ENCODE measurements around the gene RBM8A.

The RBM8A gene

DNA sequence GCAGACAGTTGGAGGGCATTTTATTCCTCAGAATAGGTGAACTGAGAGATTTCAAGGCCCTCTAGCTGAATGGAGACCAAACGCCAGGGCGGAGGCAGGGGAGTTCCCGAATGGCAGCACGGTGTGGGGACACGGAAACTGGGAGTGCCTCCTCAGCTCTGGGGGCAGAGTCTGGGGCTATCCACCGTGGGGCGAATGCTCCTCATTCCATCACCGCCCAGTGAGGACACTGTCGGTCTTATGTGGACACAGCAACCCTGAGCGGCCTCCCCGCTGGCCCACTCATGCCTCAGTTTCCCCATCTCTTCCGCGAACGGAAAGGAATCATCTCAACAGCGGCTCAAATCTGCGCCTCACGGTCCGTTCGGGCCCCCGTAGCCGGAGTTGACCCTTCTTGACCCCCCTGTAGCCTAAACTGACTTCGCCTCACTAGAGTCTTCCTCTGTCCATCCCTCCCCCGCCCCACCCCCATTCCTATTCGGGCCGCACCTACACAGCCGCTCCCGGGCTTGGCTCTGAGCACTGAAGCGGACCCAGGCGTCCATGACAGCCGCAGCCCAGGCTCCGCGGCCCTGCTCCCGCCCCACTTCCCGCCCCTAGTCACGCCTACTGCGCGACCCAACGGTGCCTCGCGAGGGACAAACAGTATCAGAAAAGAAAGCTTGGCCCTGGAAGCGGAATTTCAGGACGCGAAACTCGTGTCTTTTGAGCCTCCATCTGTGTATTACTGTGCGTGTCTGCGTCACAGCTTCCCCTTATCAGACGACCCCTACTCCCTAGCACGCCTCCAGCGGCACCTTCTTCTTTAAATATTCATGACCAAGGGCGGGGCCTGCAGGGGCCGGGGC is 8.9 kb downstream of the RBM8A start, which contains the start of gene PEX11B (continued):
- TF ChIP-seq ZBTB10 (tag by site-specific recombination; IDR thresholded peaks at IDR 0.05): no peak
- no peak for TF ChIP-seq ZNF366 (tag by site-specific recombination; conservative IDR thresholded peaks at IDR 0.05)
- no peak for TF ChIP-seq ZNF146 (tag by site-specific recombination; IDR thresholded peaks at IDR 0.05)
- no peak for TF ChIP-seq WT1 (tag by site-specific recombination; IDR thresholded peaks at IDR 0.05)
- TF ChIP-seq, protein P1, sequence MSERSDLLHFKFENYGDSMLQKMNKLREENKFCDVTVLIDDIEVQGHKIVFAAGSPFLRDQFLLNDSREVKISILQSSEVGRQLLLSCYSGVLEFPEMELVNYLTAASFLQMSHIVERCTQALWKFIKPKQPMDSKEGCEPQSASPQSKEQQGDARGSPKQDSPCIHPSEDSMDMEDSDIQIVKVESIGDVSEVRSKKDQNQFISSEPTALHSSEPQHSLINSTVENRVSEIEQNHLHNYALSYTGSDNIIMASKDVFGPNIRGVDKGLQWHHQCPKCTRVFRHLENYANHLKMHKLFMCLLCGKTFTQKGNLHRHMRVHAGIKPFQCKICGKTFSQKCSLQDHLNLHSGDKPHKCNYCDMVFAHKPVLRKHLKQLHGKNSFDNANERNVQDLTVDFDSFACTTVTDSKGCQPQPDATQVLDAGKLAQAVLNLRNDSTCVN (tag by site-specific recombination; optimal IDR thresholded peaks at IDR 0.05): peak; percentile 30
- TF ChIP-seq, protein P2, sequence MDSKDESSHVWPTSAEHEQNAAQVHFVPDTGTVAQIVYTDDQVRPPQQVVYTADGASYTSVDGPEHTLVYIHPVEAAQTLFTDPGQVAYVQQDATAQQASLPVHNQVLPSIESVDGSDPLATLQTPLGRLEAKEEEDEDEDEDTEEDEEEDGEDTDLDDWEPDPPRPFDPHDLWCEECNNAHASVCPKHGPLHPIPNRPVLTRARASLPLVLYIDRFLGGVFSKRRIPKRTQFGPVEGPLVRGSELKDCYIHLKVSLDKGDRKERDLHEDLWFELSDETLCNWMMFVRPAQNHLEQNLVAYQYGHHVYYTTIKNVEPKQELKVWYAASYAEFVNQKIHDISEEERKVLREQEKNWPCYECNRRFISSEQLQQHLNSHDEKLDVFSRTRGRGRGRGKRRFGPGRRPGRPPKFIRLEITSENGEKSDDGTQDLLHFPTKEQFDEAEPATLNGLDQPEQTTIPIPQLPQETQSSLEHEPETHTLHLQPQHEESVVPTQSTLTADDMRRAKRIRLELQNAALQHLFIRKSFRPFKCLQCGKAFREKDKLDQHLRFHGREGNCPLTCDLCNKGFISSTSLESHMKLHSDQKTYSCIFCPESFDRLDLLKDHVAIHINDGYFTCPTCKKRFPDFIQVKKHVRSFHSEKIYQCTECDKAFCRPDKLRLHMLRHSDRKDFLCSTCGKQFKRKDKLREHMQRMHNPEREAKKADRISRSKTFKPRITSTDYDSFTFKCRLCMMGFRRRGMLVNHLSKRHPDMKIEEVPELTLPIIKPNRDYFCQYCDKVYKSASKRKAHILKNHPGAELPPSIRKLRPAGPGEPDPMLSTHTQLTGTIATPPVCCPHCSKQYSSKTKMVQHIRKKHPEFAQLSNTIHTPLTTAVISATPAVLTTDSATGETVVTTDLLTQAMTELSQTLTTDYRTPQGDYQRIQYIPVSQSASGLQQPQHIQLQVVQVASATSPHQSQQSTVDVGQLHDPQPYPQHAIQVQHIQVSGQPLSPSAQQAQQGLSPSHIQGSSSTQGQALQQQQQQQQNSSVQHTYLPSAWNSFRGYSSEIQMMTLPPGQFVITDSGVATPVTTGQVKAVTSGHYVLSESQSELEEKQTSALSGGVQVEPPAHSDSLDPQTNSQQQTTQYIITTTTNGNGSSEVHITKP (tag by site-specific recombination; IDR thresholded peaks at IDR 0.05): no peak
- no peak; the same call in 1 of the 2 replicates for TF ChIP-seq ZSCAN23 (tag by site-specific recombination; IDR thresholded peaks at IDR 0.05)
- no peak for TF ChIP-seq ZNF529 (tag by site-specific recombination; IDR thresholded peaks at IDR 0.05; ENCODE audit: insufficient replicate concordance)
- peak; percentile 26; the same call in 1 of the 2 replicates for TF ChIP-seq ZFP37 (tag by site-specific recombination; IDR thresholded peaks at IDR 0.05)
- TF ChIP-seq, protein P3, sequence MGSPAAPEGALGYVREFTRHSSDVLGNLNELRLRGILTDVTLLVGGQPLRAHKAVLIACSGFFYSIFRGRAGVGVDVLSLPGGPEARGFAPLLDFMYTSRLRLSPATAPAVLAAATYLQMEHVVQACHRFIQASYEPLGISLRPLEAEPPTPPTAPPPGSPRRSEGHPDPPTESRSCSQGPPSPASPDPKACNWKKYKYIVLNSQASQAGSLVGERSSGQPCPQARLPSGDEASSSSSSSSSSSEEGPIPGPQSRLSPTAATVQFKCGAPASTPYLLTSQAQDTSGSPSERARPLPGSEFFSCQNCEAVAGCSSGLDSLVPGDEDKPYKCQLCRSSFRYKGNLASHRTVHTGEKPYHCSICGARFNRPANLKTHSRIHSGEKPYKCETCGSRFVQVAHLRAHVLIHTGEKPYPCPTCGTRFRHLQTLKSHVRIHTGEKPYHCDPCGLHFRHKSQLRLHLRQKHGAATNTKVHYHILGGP (tag by site-specific recombination; IDR thresholded peaks at IDR 0.05): no peak
- no peak for TF ChIP-seq PBX3 (CRISPR knock-in tag; IDR thresholded peaks at IDR 0.05)
- no peak for TF ChIP-seq ZNF510 (tag by site-specific recombination; IDR thresholded peaks at IDR 0.05; ENCODE audit: insufficient replicate concordance)
- no peak for TF ChIP-seq ZNF132 (tag by site-specific recombination; IDR thresholded peaks at IDR 0.05; ENCODE audit: borderline replicate concordance)
- peak; percentile 50; the same call in 1 of the 2 replicates for TF ChIP-seq KLF1 (tag by site-specific recombination; IDR thresholded peaks at IDR 0.05)
- no peak for TF ChIP-seq SALL2 (tag by site-specific recombination; IDR thresholded peaks at IDR 0.05; ENCODE audit: borderline replicate concordance)
- no peak for TF ChIP-seq ZNF23 (tag by site-specific recombination; IDR thresholded peaks at IDR 0.05; ENCODE audit: borderline replicate concordance)
- TF ChIP-seq KLF17 (tag by site-specific recombination; IDR thresholded peaks at IDR 0.05): peak; percentile 50
- no peak for TF ChIP-seq ZNF600 (tag by site-specific recombination; IDR thresholded peaks at IDR 0.05)
- no peak for TF ChIP-seq ZNF280C (tag by site-specific recombination; IDR thresholded peaks at IDR 0.05)
- TF ChIP-seq ZNF571 (tag by site-specific recombination; IDR thresholded peaks at IDR 0.05): no peak
- TF ChIP-seq ZNF433 (tag by site-specific recombination; IDR thresholded peaks at IDR 0.05; ENCODE audit: low read depth): no peak
- no peak for TF ChIP-seq HOXA7 (CRISPR knock-in tag; IDR thresholded peaks at IDR 0.05; ENCODE audit: borderline replicate concordance)
- no peak for TF ChIP-seq ZNF37A (tag by site-specific recombination; IDR thresholded peaks at IDR 0.05)
- no peak for TF ChIP-seq ZBTB1 (tag by site-specific recombination; IDR thresholded peaks at IDR 0.05)
- no peak for TF ChIP-seq FEZF1 (tag by site-specific recombination; IDR thresholded peaks at IDR 0.05)
